H9 (cell line): Measurements from ENCODE around the gene SNAI3. TPM values are rescaled to one million over a fixed set of nuclear protein-coding genes. Genes with fewer than 3 reads are reported as not detected.

Experiments
- DNase-seq: peaks from one replicate; pipeline ENCODE4 v3.0.0-alpha.2; 2017
- H2AFZ ChIP-seq: one replicate; pipeline ENCODE4 v1.6.1; 2013; ENCODE audit warnings: mild to moderate bottlenecking, low read length, control low read depth, moderate library complexity
- H2AK5ac ChIP-seq: 2 replicates; pipeline ENCODE4 v1.6.1; 2013; ENCODE audit warnings: low read length, control low read depth, mixed read lengths; ENCODE audit not compliant: insufficient read length
- H2BK120ac ChIP-seq: one replicate; pipeline ENCODE4 v1.6.1; 2013; ENCODE audit warnings: low read depth, mild to moderate bottlenecking, low read length, control low read depth, inconsistent platforms; ENCODE audit not compliant: poor library complexity, severe bottlenecking
- H2BK12ac ChIP-seq: 2 replicates; pipeline ENCODE4 v1.6.1; 2013; ENCODE audit warnings: low read length, control low read depth, mixed read lengths, low read depth; ENCODE audit not compliant: insufficient read length
- H2BK15ac ChIP-seq: 2 replicates; pipeline ENCODE4 v1.6.1; 2013; ENCODE audit warnings: low read depth, low read length, control low read depth
- H2BK20ac ChIP-seq: one replicate; pipeline ENCODE4 v1.6.1; 2013; ENCODE audit warnings: low read depth, mild to moderate bottlenecking, low read length, control low read depth, inconsistent platforms; ENCODE audit not compliant: poor library complexity, severe bottlenecking
- H2BK5ac ChIP-seq: 2 replicates; pipeline ENCODE4 v1.6.1; 2013; ENCODE audit warnings: low read length, control low read depth, mixed read lengths; ENCODE audit not compliant: insufficient read length
- H3K14ac ChIP-seq: 2 replicates; pipeline ENCODE4 v1.6.1; 2013; ENCODE audit warnings: low read length, control low read depth; ENCODE audit not compliant: insufficient read depth
- H3K18ac ChIP-seq: 2 replicates; pipeline ENCODE4 v1.6.1; 2013; ENCODE audit warnings: low read depth, mild to moderate bottlenecking, mixed read lengths, low read length, control low read depth; ENCODE audit not compliant: insufficient read length
- H3K23ac ChIP-seq: 2 replicates; pipeline ENCODE4 v1.6.1; 2013; ENCODE audit warnings: low read length, control low read depth, mixed read lengths, low read depth; ENCODE audit not compliant: insufficient read length
- H3K23me2 ChIP-seq: 2 replicates; pipeline ENCODE4 v1.6.1; 2013; ENCODE audit warnings: low read depth, mild to moderate bottlenecking, mixed read lengths, low read length, control low read depth; ENCODE audit not compliant: insufficient read length, poor library complexity, severe bottlenecking
- H3K27ac ChIP-seq: 2 replicates; pipeline ENCODE4 v1.5.1; 2013; ENCODE audit warnings: low read length, control low read depth, mixed read lengths, low read depth; ENCODE audit not compliant: insufficient read length
- H3K27me3 ChIP-seq: 2 replicates; pipeline ENCODE4 v1.6.1; 2013; ENCODE audit warnings: low read length, control low read depth, inconsistent platforms; ENCODE audit not compliant: insufficient read depth
- H3K4ac ChIP-seq: 2 replicates; pipeline ENCODE4 v1.6.1; 2013; ENCODE audit warnings: low read depth, mild to moderate bottlenecking, control low read depth, inconsistent platforms, low read length, moderate library complexity
- H3K4me1 ChIP-seq: 2 replicates; pipeline ENCODE4 v1.6.1; 2013; ENCODE audit warnings: low read length, control low read depth, inconsistent platforms; ENCODE audit not compliant: insufficient read depth
- H3K4me2 ChIP-seq: 2 replicates; pipeline ENCODE4 v1.6.1; 2013; ENCODE audit warnings: low read length, control low read depth, mixed read lengths; ENCODE audit not compliant: insufficient read length, insufficient read depth
- H3K56ac ChIP-seq: 2 replicates; pipeline ENCODE4 v1.6.1; 2013; ENCODE audit warnings: low read depth, mild to moderate bottlenecking, mixed read lengths, low read length, control low read depth; ENCODE audit not compliant: insufficient read length
- H3K79me1 ChIP-seq: 2 replicates; pipeline ENCODE4 v1.6.1; 2013; ENCODE audit warnings: low read depth, mild to moderate bottlenecking, moderate library complexity, low read length, control low read depth, inconsistent platforms; ENCODE audit not compliant: insufficient read depth, poor library complexity, severe bottlenecking
- H3K79me2 ChIP-seq: 2 replicates; pipeline ENCODE4 v1.6.1; 2013; ENCODE audit warnings: low read length, control low read depth, inconsistent platforms; ENCODE audit not compliant: insufficient read depth
- H3K9ac ChIP-seq: 2 replicates; pipeline ENCODE4 v1.6.1; 2013; ENCODE audit warnings: low read length, control low read depth, mixed read lengths; ENCODE audit not compliant: insufficient read length; ENCODE audit errors: extremely low read depth
- H3K9me3 ChIP-seq: one replicate; pipeline ENCODE4 v1.6.1; 2013; ENCODE audit warnings: low read depth, low read length, inconsistent platforms; ENCODE audit not compliant: control insufficient read depth
- H3T11ph ChIP-seq: one replicate; pipeline ENCODE4 v1.6.1; 2013; ENCODE audit warnings: mild to moderate bottlenecking, low read length, control low read depth, inconsistent platforms
- H4K20me1 ChIP-seq: one replicate; pipeline ENCODE4 v1.6.1; 2013; ENCODE audit not compliant: control insufficient read depth, insufficient read length, insufficient read depth
- H4K5ac ChIP-seq: 2 replicates; pipeline ENCODE4 v1.6.1; 2013; ENCODE audit warnings: low read depth, mild to moderate bottlenecking, mixed read lengths, low read length, control low read depth; ENCODE audit not compliant: insufficient read length
- H4K8ac ChIP-seq: replicated peaks from 2 replicates; pipeline ENCODE4 v1.6.1; 2013; ENCODE audit warnings: low read length, control low read depth, mixed read lengths, low read depth; ENCODE audit not compliant: insufficient read length
- H4K91ac ChIP-seq: 2 replicates; pipeline ENCODE4 v1.6.1; 2013; ENCODE audit warnings: low read depth, mild to moderate bottlenecking, moderate library complexity, mixed read lengths, low read length, control low read depth; ENCODE audit not compliant: insufficient read length
- H3K27ac Mint-ChIP-seq, 3 experiments: 2 replicates in 2 of 3; 3 replicates in 1 of 3; pipeline ENCODE4 v1.8.0; 2020 to 2021; ENCODE audit warnings: mixed read lengths in 3 of 3, mild to moderate bottlenecking in 1 of 3, moderate library complexity in 1 of 3
- H3K27me3 Mint-ChIP-seq: 2 replicates; pipeline ENCODE4 v1.8.0; 2021; ENCODE audit warnings: low read depth, mild to moderate bottlenecking, moderate library complexity, mixed read lengths
- H3K36me3 Mint-ChIP-seq, 3 experiments: 2 replicates in 2 of 3; 3 replicates in 1 of 3; pipeline ENCODE4 v1.8.0; 2020 to 2021; ENCODE audit warnings: low read depth in 3 of 3, mixed read lengths in 3 of 3; ENCODE audit not compliant: insufficient read depth in 1 of 3
- H3K4me1 Mint-ChIP-seq, 2 experiments: 2 replicates each; pipeline ENCODE4 v1.8.0; 2020; ENCODE audit warnings: mixed read lengths in 2 of 2
- H3K4me3 Mint-ChIP-seq, 2 experiments: 2 replicates in 1 of 2; 3 replicates in 1 of 2; pipeline ENCODE4 v1.8.0; 2020 to 2021; ENCODE audit warnings: mild to moderate bottlenecking in 2 of 2, mixed read lengths in 2 of 2, moderate library complexity in 1 of 2
- H3K9me3 Mint-ChIP-seq, 2 experiments: 2 replicates in 1 of 2; 3 replicates in 1 of 2; pipeline ENCODE4 v1.8.0; 2020; ENCODE audit warnings: mild to moderate bottlenecking in 2 of 2, mixed read lengths in 2 of 2, moderate library complexity in 1 of 2
- WGBS: extraction: QIAGEN DNeasy Blood & Tissue Kit; methylation state at CpG from one replicate; pipeline ENCODE4 v1.1.7; 2013; ENCODE audit warnings: missing lambda C conversion rate, low lambda C conversion rate, mixed read lengths; ENCODE audit not compliant: insufficient read length; ENCODE audit errors: extremely low coverage; 5-methylcytosine and 5-hydroxymethylcytosine counted together
- total RNA-seq: library from RNA; stranded (reverse); gene quantifications from 2 replicates; pipeline ENCODE4 v1.2.1, GENCODE V29; 2021
- TF ChIP-seq, protein P1 (sequence below): fragments of 200-600 bp; sonication (generic); conservative IDR thresholded peaks from 3 replicates; pipeline ENCODE4 v1.8.0; 2021; ENCODE audit warnings: antibody characterized with exemption, mild to moderate bottlenecking

SNAI3 gene
- total RNA-seq, 1 experiment from 2014 or later, result 3.2 TPM

DNA sequence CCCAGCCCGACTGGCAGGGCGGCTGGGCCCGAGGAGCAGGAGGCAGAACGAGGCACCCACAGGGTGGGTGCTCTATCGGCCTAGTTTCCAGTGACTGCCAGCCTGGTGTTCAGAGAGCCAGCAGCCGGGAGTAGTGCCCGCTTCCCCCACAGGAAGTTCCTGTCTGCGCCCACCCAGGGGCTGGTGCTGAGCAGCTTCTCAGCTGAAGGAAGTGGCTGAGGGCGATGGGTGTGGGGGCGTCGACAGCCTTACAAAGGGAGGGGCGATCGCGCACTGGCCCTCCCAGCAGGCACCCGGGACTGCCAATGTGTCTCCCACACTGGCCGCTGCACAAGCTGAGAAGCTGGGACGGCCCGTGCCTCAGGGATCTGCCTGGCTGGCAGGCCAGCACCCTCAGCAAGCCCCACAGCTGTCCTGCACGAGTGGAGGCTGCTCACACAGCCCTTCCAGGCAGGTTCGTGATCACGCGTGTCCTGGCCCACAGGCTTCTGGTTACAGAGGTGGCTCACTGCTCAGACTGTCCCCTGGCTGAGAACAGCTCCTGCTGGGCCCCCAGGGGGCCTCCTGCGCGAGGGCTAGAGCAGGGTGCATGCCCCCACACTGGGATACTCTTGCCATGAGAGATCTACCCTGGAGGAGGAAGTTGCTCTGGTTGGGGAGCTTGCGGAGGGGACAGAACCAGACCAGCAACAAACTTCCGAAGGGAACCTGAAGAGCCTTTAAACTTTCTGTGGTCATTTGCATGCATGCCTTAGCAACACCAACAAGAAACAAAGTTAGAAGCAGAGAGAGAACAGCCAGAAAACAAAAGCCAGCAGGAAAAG is 17.4 kb upstream of the SNAI3 start:
- WGBS, result no CpG with 5 or more reads among the region's 26 CpGs
- DNase-seq, result no peak
- H2BK12ac ChIP-seq, result no peak overlapping the region
- H3K36me3 Mint-ChIP-seq, result peaks cover 0 to 4% (median 2%) of the 10 kb centered on the region in 3 experiments; a peak in 2 of 7 replicates
- no peak overlapping the region for H3K18ac ChIP-seq
- H3K23ac ChIP-seq, result no peak overlapping the region
- H3K27me3 Mint-ChIP-seq, result no peaks in the 10 kb centered on the region
- H3K9ac ChIP-seq, result no peak overlapping the region
- no peaks in the 10 kb centered on the region for H3K9me3 ChIP-seq
- H3K4me2 ChIP-seq, result no peak overlapping the region
- H3K27ac Mint-ChIP-seq, result peak overlapping the region in 2 of 3 experiments; percentile 17 to 93; a peak in 2 of 7 replicates
- no peak overlapping the region for H4K8ac ChIP-seq
- H2BK20ac ChIP-seq, result no peak overlapping the region
- no peak overlapping the region for H3K4ac ChIP-seq
- H3K56ac ChIP-seq, result no peak overlapping the region
- peaks cover 7% of the 10 kb centered on the region for H3K79me1 ChIP-seq
- H3K23me2 ChIP-seq, result peaks cover 9% of the 10 kb centered on the region
- peaks cover 3% of the 10 kb centered on the region; the same call in 1 of the 2 replicates for H3K79me2 ChIP-seq
- H4K5ac ChIP-seq, result no peak overlapping the region
- no peak overlapping the region for H3T11ph ChIP-seq
- peaks cover 4% of the 10 kb centered on the region; the same call in 1 of the 2 replicates for H3K4me1 ChIP-seq
- H4K20me1 ChIP-seq, result no peaks in the 10 kb centered on the region
- H2AFZ ChIP-seq, result no peak overlapping the region
- no peak overlapping the region for H2BK120ac ChIP-seq
- no peak overlapping the region for H4K91ac ChIP-seq
- TF ChIP-seq, protein P1, sequence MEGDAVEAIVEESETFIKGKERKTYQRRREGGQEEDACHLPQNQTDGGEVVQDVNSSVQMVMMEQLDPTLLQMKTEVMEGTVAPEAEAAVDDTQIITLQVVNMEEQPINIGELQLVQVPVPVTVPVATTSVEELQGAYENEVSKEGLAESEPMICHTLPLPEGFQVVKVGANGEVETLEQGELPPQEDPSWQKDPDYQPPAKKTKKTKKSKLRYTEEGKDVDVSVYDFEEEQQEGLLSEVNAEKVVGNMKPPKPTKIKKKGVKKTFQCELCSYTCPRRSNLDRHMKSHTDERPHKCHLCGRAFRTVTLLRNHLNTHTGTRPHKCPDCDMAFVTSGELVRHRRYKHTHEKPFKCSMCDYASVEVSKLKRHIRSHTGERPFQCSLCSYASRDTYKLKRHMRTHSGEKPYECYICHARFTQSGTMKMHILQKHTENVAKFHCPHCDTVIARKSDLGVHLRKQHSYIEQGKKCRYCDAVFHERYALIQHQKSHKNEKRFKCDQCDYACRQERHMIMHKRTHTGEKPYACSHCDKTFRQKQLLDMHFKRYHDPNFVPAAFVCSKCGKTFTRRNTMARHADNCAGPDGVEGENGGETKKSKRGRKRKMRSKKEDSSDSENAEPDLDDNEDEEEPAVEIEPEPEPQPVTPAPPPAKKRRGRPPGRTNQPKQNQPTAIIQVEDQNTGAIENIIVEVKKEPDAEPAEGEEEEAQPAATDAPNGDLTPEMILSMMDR, result no peak
- no peak overlapping the region for H2BK5ac ChIP-seq
- H3K9me3 Mint-ChIP-seq, result no peaks in the 10 kb centered on the region; a peak in 1 of 5 replicates
- no peak overlapping the region; the same call in 1 of the 2 replicates for H3K14ac ChIP-seq
- H3K27ac ChIP-seq, result no peak overlapping the region
- H3K4me1 Mint-ChIP-seq, result peaks cover 16 to 17% of the 10 kb centered on the region in 2 experiments
- no peak overlapping the region for H2BK15ac ChIP-seq
- H3K4me3 Mint-ChIP-seq, result peak overlapping the region; percentile 83 to 89; a peak in 4 of 5 replicates
- no peak overlapping the region for H2AK5ac ChIP-seq
- H3K27me3 ChIP-seq, result no peaks in the 10 kb centered on the region
